ENCODE data around the gene METTL1. TPM values are rescaled to one million over a fixed set of nuclear protein-coding genes. Genes with fewer than 3 reads are reported as not detected.
"Not testable (repeated sequence)": the region's sequence is repeated elsewhere in the genome, so short reads cannot be mapped to it uniquely, and the experiment has no call there.

Gene METTL1
- polyA plus RNA-seq, 1 experiment = 20.1 TPM

DNA sequence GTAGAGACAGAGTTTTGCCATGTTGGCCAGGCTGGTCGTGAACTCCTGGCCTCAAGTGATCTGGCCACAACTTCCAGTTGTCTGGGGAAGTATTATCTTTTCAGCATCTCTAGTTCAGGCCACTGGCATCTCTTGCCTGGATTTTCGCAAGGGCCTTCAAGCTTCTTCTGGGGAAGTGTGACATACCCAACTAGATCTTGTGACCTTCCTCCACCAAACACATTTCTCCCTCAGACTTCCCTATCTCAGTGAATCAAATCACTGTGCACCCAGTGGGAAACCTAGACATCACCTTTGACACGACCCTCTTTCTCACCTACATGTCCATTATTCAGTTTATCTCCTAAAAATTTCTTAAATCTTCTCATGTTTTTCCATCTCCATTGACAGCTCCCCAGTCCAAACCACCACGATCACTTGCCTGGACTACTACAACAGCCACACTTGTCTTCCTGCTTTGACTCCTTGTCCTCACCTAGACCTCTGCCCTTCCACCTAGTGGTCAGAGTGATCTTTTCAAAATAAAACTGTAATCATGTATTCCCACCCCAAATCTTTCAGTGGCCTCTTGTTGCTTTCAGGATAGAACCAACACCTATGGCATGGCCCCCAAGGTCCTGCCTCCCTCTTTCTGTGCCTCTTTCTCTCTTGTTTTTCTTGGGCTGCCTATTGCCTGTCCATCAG lies 3.8 kb upstream of the METTL1 start:
- H3K4me3 ChIP-seq (ENCODE audit: low read depth, low read length) = no peak overlapping the region
- H3K27ac ChIP-seq (ENCODE audit: low read depth, low read length) = no peak overlapping the region
- TF ChIP-seq CTCF (IDR thresholded peaks at IDR 0.05; ENCODE audit: low read depth, low read length) = 0 out of 2 replicates have a peak, but pooled peaks have one; percentile 6
- no peak for DNase-seq (ENCODE audit: low read depth, low spot score)
- POLR2A ChIA-PET = no interaction called here
- no peaks in the 10 kb centered on the region for H3K27me3 ChIP-seq (ENCODE audit: control insufficient read depth, insufficient read depth, low read length)
- CTCF ChIA-PET = no interaction called here
- H3K9me3 ChIP-seq (ENCODE audit: control insufficient read depth, insufficient read depth, low read length) = no peaks in the 10 kb centered on the region; the same call in 1 of the 2 replicates

- ChIA-PET POLR2A (no interaction called here), CTCF (interaction anchor here (1.8 kb wide), 1 partner anchor 8 kb away, joined by 6 read pairs; the partner anchor contains the start of gene TSFM)
These were observed 3.1 kb upstream of the METTL1 start for GRCh38 chr12:57775044-57775443.

DNA sequence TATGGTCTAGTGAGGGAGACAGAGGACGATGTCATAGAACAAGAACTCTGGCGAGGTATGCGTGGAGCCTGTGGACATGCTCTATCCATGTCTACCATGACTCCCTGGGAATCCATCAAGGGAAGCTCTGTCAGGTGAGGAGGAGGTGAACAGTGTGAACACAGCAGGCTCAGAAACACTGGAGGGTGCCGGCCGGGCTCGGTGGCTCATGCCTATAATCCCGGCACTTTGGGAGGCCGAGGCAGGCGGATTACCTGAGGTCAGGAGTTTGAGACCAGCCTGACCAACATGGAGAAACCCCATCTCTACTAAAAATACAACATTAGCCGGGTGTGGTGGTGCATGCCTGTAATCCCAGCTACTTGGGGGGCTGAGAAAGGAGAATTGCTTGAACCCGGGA lies 2.7 kb upstream of the METTL1 start:
- H3K27ac ChIP-seq (ENCODE audit: low read depth, low read length); POLR2A ChIA-PET; H3K27me3 ChIP-seq (ENCODE audit: control insufficient read depth, insufficient read depth, low read length); H3K4me3 ChIP-seq (ENCODE audit: low read depth, low read length); H3K9me3 ChIP-seq (ENCODE audit: control insufficient read depth, insufficient read depth, low read length); DNase-seq (ENCODE audit: low read depth, low spot score): not testable (repeated sequence)
- CTCF ChIA-PET = interaction anchor here (1.8 kb wide), 1 partner anchor 8 kb away, joined by 6 read pairs; the partner anchor contains the start of gene TSFM

More at GRCh38 chr12:57775044-57775443, 3.1 kb upstream of the METTL1 start:
- H3K9me3 ChIP-seq (ENCODE audit: control insufficient read depth, insufficient read depth, low read length) = no peaks in the 10 kb centered on the region; the same call in 1 of the 2 replicates
- no peaks in the 10 kb centered on the region for H3K27me3 ChIP-seq (ENCODE audit: control insufficient read depth, insufficient read depth, low read length)
- H3K4me3 ChIP-seq (ENCODE audit: low read depth, low read length) = no peak overlapping the region
- no peak overlapping the region for H3K27ac ChIP-seq (ENCODE audit: low read depth, low read length)
- DNase-seq (ENCODE audit: low read depth, low spot score) = no peak
- no peak for TF ChIP-seq CTCF (IDR thresholded peaks at IDR 0.05; ENCODE audit: low read depth, low read length)

- Histone ChIP-seq H3K27ac (ENCODE audit: low read depth, low read length) (peak within 1 kb of the TSS; percentile 99), H3K9me3 (ENCODE audit: control insufficient read depth, insufficient read depth, low read length) (no peaks in the 10 kb centered on the region; the same call in 1 of the 2 replicates), H3K27me3 (ENCODE audit: control insufficient read depth, insufficient read depth, low read length) (no peaks in the 10 kb centered on the region), H3K4me3 (ENCODE audit: low read depth, low read length) (peak within 1 kb of the TSS; percentile 98)
- POLR2A ChIA-PET = interaction anchor here (0.6 to 1.2 kb wide), 5 partner anchors 17 to 92 kb away, joined by 3 to 8 read pairs (median 5); partner anchors contain the start of genes CDK4, MARCHF9 and TSPAN31
- CTCF ChIA-PET = interaction anchor here (1.0 to 1.3 kb wide), 2 partner anchors 10 to 16 kb away, joined by 3 to 6 read pairs; partner anchors contain the start of gene TSFM
- DNase-seq (ENCODE audit: low read depth, low spot score) = no peak
- no peak for TF ChIP-seq CTCF (IDR thresholded peaks at IDR 0.05; ENCODE audit: low read depth, low read length)
These were observed 771 bp upstream of the METTL1 start, which contains the start of gene EEF1AKMT3 for GRCh38 chr12:57772429-57773322. EEF1AKMT3 (plus strand) TSS chr12:57772614; CDS start chr12:57772725, 111 bp downstream.

DNA sequence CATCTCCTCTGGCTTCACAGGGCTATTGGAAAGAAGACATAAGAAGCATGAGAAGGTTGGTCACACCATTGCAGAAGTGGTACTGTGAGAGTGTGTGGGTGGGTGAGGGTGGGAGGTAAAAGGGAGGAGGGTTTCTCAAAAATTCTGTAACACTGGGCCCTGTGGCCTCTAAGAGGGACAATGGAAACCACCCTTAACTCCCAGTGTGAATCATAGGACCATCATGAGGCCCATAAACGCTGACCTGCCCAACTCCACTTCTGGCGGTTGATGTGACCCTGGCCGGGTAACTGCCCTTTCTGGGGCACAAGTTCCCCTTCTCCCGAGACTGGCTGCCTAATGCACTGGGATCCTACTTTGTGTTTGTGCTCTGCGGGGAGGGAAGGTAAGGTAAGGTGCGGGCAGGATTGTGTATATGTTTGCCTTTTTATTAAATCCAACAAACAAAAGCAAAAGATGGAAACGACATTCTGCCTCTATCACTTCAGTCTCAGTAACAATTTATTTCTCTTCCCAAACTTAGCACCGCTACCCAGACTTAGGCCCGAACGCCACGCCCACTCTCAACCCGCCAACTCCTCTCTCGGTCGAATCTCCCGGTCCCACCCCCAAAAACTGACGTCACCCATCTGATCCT lies 551 bp downstream of the METTL1 start:
- H3K4me3 ChIP-seq (ENCODE audit: low read depth, low read length) = peak overlapping the region; percentile 98
- peaks cover 7% of the 10 kb centered on the region for H3K27me3 ChIP-seq (ENCODE audit: control insufficient read depth, insufficient read depth, low read length)
- DNase-seq (ENCODE audit: low read depth, low spot score) = peak; percentile 67
- TF ChIP-seq CTCF (IDR thresholded peaks at IDR 0.05; ENCODE audit: low read depth, low read length) = no peak
- no peaks in the 10 kb centered on the region; the same call in 1 of the 2 replicates for H3K9me3 ChIP-seq (ENCODE audit: control insufficient read depth, insufficient read depth, low read length)
- H3K27ac ChIP-seq (ENCODE audit: low read depth, low read length) = peak overlapping the region; percentile 99
- POLR2A ChIA-PET = interaction anchor here (0.8 to 1.2 kb wide), 3 partner anchors 19 to 93 kb away, joined by 3 to 8 read pairs (median 5); partner anchors contain the start of genes CDK4 and TSPAN31
- CTCF ChIA-PET = interaction anchor here (1.3 kb wide), 1 partner anchor 15 kb away, joined by 6 read pairs; no protein-coding TSS in a partner anchor

All from AG04450 (cell line).